NCI-H1105 (cell line): ENCODE data around the gene SMYD1.

Experiments used
- DNase-seq: peaks from one replicate; lab custom pipeline; 2025; lab: John Stamatoyannopoulos, UW

Gene SMYD1

DNA sequence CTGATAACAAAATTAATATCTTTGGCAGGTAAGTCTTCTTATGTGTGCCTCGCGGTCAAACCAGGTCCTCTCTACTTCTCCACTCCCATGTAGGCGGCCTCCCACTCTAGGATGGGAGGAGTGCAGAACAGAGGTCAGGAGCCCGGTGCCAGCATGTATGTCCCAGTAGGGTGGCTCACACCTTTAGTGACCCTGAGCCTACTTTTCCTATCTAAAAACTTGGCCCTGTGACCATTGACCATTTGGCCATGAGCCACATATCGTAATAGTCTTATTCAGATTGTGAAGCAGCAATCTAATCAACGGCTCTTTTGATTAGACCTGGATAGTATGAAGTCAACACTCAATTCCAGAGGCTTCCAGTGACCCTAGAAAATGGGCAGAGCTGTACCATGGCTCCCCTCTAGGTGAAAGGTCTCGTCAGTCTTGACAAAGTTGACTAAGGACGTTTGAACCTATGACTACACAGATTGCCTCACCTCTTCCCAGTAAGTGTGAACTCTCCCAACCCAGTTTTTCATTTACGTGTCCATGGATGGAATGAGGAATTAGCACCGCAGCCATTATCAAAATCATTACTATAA, 77.4 kb downstream of the SMYD1 start:
- DNase-seq: no peak

DNA sequence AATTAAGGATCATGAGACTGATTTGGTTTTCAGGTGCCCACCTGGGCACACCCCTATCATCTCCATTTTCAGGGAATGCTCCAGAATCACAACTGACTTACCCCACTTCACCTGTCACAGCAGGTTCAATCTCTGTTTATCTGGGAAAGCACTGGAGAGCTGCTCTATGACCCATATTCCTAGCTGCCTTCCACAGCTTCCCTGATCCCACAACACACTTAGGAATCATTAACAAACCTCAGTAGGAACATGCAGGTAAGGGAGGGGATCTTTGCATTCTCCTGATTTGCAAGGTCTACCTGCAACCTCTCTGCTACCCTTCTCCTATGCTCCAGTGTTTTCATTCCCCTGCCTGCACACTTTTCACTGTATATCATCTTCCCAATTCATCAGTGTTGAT, 79.0 kb downstream of the SMYD1 start:
- DNase-seq: no peak

DNA sequence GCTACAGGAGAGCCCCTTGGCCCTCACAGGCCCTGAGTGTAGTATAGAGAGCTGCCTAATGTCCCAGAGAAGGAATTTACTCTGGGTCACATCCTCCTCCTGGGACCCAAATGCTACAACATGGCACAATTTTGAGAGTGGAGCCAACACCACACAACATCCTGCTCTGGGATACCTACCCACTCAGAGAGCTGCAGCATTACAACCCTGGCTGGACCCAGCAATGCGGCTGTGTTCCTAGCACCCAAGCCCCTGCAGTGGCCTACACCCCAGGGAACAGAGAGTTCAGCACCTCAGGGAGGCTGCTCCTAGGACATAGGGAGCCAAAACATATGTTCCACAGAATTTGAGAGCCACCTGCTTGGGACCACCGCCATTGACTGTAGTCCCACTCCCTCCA, 79.5 kb downstream of the SMYD1 start:
- no peak for DNase-seq

DNA sequence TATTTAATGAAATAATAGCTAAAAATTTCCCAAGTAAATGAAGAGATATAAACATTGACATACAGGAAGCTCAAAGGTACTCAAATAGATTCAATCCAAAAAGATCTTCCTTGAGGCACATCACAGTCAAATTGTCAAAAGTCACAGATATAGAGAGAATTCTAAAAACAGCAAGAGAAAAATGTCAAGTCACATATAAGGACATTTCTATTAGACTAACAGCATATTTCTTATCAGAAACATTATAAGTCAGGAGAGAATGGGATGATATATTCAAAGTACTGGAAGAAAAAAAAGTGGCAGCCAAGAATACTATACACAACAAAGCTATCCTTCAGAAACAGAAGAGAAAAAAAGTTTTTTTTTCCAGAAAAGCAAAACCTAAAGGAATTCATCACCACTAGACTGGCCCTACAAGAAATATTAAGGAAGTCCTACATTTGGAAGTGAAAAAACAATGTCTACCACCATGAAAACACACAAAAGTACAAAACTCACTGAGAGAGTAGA, 81.4 kb downstream of the SMYD1 start:
- DNase-seq: no peak

DNA sequence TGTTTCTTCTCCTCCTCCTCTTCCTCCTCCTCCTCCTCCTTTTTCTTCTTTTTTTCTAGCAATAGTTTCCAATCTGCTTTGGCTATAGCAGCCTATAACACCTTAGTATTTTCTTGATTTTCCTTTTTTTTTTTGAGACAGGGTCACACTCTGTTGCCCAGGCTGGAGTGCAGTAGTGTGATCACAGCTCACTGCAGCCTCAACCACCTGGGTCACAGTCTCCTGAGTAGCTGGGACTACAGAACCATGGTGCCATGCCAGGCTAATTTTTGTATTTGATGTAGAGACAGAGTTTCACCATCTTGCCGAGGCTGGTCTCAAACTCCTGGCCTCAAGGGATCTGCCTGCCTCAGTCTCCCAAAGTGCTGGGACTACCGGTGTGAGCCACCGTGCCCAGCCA, 91.9 kb downstream of the SMYD1 start:
- no peak for DNase-seq

DNA sequence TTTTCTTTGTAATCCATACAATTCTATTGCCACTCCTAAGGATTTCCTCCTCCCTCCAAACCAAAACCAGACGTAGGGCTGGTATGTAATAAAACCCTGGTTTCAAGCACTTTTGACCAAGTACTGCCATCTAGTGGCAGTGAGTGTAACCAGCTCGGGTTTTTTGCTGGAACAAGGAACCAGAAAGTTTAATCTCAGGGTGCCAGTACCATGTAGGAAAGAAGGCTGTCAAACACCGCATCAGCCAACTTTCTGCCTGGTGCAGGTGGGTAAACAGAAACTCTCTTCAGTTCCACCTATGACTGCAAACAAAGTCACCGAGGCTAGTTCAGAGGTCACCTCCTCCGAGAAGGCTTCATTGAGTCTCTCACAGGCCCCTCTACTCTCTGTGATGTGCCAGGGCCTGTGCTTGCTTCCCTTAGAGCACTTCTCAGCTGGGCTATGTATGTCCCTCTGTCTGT, 92.4 kb downstream of the SMYD1 start:
- peak; percentile 44 for DNase-seq

DNA sequence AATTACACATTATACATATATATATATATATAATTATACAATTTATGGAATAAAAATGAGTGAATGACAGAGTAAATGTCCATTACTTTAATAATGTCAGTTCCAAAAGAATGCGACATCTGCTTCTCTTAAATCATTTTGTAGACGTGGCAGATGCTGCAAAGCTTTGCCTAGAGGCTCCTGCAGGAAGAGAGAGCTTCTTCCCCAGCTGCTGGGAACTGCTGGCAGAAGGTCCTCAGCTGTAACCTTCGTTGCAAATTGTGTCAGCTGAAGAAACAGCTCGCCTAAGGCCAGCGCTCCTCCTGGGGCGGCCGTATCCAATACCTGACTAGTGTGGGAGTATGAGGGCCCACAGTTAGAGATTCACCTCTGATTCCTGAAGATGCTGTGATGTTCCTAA, 92.9 kb downstream of the SMYD1 start:
- no peak for DNase-seq

DNA sequence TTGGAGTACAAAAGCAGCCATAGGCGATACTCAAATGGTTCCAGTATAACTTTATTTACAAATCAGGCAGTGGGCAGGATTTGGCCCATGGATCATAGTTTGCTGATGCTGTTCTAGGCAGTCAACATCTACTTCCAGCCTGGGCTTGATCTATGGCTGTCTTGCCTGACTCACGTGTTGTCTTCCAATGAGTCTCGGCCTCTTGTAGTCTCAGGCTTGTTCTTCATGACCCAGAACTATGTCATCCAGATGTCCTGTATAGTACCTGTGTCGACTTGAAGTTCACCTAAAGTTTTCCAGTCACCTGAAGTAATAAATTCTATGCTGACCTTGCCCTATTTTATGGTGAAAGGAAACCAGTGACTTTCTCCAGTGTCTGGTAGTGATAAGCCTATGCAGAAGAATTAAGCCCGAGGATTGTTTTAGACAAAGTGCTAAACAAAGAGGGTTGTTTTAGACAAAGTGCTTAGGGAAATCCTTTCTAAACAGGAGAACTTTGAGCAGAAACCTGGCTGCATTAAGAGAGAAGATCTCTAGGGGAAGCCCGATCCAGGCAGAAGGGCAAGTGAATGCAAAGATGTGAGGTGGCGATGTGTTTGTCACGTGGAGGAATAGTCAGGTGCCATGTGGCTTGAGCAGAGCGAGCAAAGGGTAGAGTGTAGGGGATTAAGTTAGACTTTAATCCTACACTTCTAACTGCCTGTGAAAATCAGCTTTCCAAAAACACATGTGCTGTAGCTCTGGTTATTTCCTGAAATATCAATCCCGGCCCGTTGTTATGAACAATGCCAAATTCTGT, 94.0 kb downstream of the SMYD1 start:
- no peak for DNase-seq
